ENCODE results near the gene PARL. TPM values are rescaled to one million over a fixed set of nuclear protein-coding genes. Genes with fewer than 3 reads are reported as not detected.

Gene PARL
- total RNA-seq, 1 experiment from 2014 or later, result 69.7 TPM

DNA sequence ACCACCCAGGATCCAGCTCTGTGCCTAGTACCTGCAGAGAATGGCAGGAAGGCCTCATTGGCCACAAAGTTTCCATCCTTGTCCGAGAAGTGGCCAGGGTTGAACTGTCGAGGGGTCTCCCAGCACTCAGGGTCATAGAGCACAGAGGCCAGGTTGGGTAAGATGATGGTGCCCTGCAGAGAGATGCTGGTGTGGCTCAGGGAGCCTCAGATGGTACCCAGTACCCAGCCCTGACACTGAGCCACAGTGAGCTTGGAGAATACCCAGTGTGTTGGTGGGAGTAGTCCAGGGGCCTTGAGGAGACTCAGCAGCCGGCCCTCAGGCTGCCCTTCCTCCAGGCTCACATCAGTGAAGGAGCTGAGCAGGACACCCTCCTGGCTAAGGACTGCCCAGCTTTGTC, 11.5 kb upstream of the PARL start:
- Histone ChIP-seq H3K79me2 (ENCODE audit: insufficient read depth, low read length) (no peaks in the 10 kb centered on the region), H3K4me2 (ENCODE audit: low read length) (no peak overlapping the region), H3K9me2 (ENCODE audit: insufficient read depth) (no peaks in the 10 kb centered on the region), H3K27ac (ENCODE audit: low read depth, low read length) (no peak overlapping the region), H3K4me3 (replicated peaks in 1 of 2; ENCODE audit: low read depth in 1 of 2, low read length in 2 of 2) (no peak overlapping the region), H3K27me3 (ENCODE audit: insufficient read depth, low read length) (no peaks in the 10 kb centered on the region), H3K36me3 (ENCODE audit: control insufficient read depth in 1 of 2, insufficient read depth in 2 of 2, low read length in 2 of 2) (no peaks in the 10 kb centered on the region), H2AFZ (ENCODE audit: low read depth, low read length, poor library complexity, severe bottlenecking) (no peak overlapping the region), H3K9ac (ENCODE audit: low read length) (no peak overlapping the region), H4K20me1 (ENCODE audit: insufficient read depth) (no peaks in the 10 kb centered on the region), H3K4me1 (ENCODE audit: control insufficient read depth in 1 of 2, insufficient read depth in 2 of 2, low read length in 2 of 2) (no peaks in the 10 kb centered on the region), H3K9me3 (ENCODE audit: control insufficient read depth in 1 of 2, insufficient read depth in 1 of 2, low read depth in 1 of 2, low read length in 2 of 2) (no peaks in the 10 kb centered on the region; a peak in 1 of 4 replicates)
- intact Hi-C loops (cut with micrococcal nuclease), result loop anchor here (5.0 kb wide), 2 partner anchors 236 to 646 kb away; no protein-coding TSS in a partner anchor
- DNase-seq (ENCODE audit: low read depth, low spot score) (no peak), ATAC-seq (no peak)
- CTCF ChIA-PET, result interaction anchor here (0.8 to 3.3 kb wide), 19 partner anchors 8 to 645 kb away, joined by 3 to 21 read pairs (median 5); partner anchors contain the start of genes ABCC5, EEF1AKMT4, EIF2B5 and PARL
- POLR2A ChIA-PET, result interaction anchor here (0.7 to 1.5 kb wide), 2 partner anchors 12 to 350 kb away, joined by 3 to 4 read pairs; partner anchors contain the start of gene PARL
- TF ChIP-seq CBX3 (IDR thresholded peaks at IDR 0.05; ENCODE audit: low read depth) (no peak), EZH2 (IDR thresholded peaks at IDR 0.05) (no peak), ZFX (IDR thresholded peaks at IDR 0.05) (no peak), POLR2AphosphoS5 (IDR thresholded peaks at IDR 0.05; ENCODE audit: low read depth, low read length) (no peak), RAD21 (IDR thresholded peaks at IDR 0.05; ENCODE audit: low read depth) (no peak), ELF1 (IDR thresholded peaks at IDR 0.05; ENCODE audit: borderline replicate concordance, low read depth) (no peak), SIN3A (IDR thresholded peaks at IDR 0.05; ENCODE audit: low read depth) (no peak), YY1 (IDR thresholded peaks at IDR 0.05; ENCODE audit: extremely low read depth, insufficient replicate concordance, low read depth, low read length) (no peak), FOSL1 (IDR thresholded peaks at IDR 0.05; ENCODE audit: low read depth) (no peak)
- RAD21 ChIA-PET (ENCODE audit: low non-redundant PET in 1 of 2, low total read pairs in 2 of 2, uncharacterized antibody in 2 of 2, unreplicated experiment in 2 of 2), result interaction anchor here in 1 of 2 experiments (0.6 to 0.9 kb wide), 2 partner anchors 8 to 147 kb away, joined by 3 to 4 read pairs; no protein-coding TSS in a partner anchor
- BruUV-seq (replicated peaks), result no TSS peak

DNA sequence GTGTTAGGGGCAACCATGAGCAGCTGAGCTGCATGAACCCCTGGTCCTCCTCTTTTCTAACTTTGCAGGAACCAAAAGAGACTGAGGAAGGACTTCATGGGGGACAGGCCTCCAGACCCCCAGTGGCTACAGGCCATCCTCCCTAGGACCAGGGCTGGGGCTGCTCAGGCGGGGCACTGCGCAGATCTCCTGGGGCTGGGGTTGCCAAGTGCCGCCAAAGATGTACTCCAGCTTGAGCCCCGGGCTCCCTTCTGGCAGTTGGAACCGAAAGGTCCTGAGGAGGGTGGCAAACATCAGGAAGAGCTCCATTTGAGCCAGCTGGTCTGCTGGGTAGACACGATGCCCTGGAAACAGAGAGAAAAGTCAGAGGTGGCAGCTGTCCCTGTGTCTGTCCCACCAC, 11.1 kb upstream of the PARL start:
- Histone ChIP-seq H2AFZ (ENCODE audit: low read depth, low read length, poor library complexity, severe bottlenecking) (peak overlapping the region; percentile 71), H3K9ac (ENCODE audit: low read length) (no peak overlapping the region), H3K4me3 (replicated peaks in 1 of 2; ENCODE audit: low read depth in 1 of 2, low read length in 2 of 2) (no peak overlapping the region), H3K9me3 (ENCODE audit: control insufficient read depth in 1 of 2, insufficient read depth in 1 of 2, low read depth in 1 of 2, low read length in 2 of 2) (no peaks in the 10 kb centered on the region; a peak in 1 of 4 replicates), H3K36me3 (ENCODE audit: control insufficient read depth in 1 of 2, insufficient read depth in 2 of 2, low read length in 2 of 2) (no peaks in the 10 kb centered on the region), H4K20me1 (ENCODE audit: insufficient read depth) (no peaks in the 10 kb centered on the region), H3K9me2 (ENCODE audit: insufficient read depth) (no peaks in the 10 kb centered on the region), H3K4me1 (ENCODE audit: control insufficient read depth in 1 of 2, insufficient read depth in 2 of 2, low read length in 2 of 2) (no peaks in the 10 kb centered on the region), H3K27ac (ENCODE audit: low read depth, low read length) (no peak overlapping the region), H3K79me2 (ENCODE audit: insufficient read depth, low read length) (no peaks in the 10 kb centered on the region), H3K27me3 (ENCODE audit: insufficient read depth, low read length) (no peaks in the 10 kb centered on the region), H3K4me2 (ENCODE audit: low read length) (no peak overlapping the region)
- TF ChIP-seq, protein P1, sequence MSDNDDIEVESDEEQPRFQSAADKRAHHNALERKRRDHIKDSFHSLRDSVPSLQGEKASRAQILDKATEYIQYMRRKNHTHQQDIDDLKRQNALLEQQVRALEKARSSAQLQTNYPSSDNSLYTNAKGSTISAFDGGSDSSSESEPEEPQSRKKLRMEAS (IDR thresholded peaks at IDR 0.05), result no peak
- TF ChIP-seq, protein P2, sequence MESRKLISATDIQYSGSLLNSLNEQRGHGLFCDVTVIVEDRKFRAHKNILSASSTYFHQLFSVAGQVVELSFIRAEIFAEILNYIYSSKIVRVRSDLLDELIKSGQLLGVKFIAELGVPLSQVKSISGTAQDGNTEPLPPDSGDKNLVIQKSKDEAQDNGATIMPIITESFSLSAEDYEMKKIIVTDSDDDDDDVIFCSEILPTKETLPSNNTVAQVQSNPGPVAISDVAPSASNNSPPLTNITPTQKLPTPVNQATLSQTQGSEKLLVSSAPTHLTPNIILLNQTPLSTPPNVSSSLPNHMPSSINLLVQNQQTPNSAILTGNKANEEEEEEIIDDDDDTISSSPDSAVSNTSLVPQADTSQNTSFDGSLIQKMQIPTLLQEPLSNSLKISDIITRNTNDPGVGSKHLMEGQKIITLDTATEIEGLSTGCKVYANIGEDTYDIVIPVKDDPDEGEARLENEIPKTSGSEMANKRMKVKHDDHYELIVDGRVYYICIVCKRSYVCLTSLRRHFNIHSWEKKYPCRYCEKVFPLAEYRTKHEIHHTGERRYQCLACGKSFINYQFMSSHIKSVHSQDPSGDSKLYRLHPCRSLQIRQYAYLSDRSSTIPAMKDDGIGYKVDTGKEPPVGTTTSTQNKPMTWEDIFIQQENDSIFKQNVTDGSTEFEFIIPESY (IDR thresholded peaks at IDR 0.05; ENCODE audit: extremely low read depth, insufficient replicate concordance, low read length), result no peak
- TF ChIP-seq ZFX (IDR thresholded peaks at IDR 0.05), result no peak
- TF ChIP-seq, protein P3, sequence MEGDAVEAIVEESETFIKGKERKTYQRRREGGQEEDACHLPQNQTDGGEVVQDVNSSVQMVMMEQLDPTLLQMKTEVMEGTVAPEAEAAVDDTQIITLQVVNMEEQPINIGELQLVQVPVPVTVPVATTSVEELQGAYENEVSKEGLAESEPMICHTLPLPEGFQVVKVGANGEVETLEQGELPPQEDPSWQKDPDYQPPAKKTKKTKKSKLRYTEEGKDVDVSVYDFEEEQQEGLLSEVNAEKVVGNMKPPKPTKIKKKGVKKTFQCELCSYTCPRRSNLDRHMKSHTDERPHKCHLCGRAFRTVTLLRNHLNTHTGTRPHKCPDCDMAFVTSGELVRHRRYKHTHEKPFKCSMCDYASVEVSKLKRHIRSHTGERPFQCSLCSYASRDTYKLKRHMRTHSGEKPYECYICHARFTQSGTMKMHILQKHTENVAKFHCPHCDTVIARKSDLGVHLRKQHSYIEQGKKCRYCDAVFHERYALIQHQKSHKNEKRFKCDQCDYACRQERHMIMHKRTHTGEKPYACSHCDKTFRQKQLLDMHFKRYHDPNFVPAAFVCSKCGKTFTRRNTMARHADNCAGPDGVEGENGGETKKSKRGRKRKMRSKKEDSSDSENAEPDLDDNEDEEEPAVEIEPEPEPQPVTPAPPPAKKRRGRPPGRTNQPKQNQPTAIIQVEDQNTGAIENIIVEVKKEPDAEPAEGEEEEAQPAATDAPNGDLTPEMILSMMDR (IDR thresholded peaks at IDR 0.05 in 2 of 3, conservative IDR thresholded peaks at IDR 0.05 in 1 of 3; ENCODE audit: borderline replicate concordance in 1 of 3, insufficient read depth in 1 of 3, low read depth in 2 of 3, low read length in 2 of 3), result no peak
- no peak for TF ChIP-seq SRF (IDR thresholded peaks at IDR 0.05; ENCODE audit: low read depth)
- no peak for TF ChIP-seq POLR2A (IDR thresholded peaks at IDR 0.05; ENCODE audit: borderline replicate concordance, extremely low read depth, insufficient read depth, insufficient read length)
- no peak for TF ChIP-seq POLR2AphosphoS5 (IDR thresholded peaks at IDR 0.05; ENCODE audit: low read depth, low read length)
- TF ChIP-seq EGR1 (IDR thresholded peaks at IDR 0.05; ENCODE audit: low read depth), result no peak
- DNase-seq (ENCODE audit: low read depth, low spot score), result no peak
- ATAC-seq, result no peak
- CTCF ChIA-PET, result interaction anchor here (0.7 to 3.3 kb wide), 25 partner anchors 8 to 885 kb away, joined by 3 to 21 read pairs (median 4); partner anchors contain the start of genes ABCC5, DVL3, EEF1AKMT4 and PARL
- RAD21 ChIA-PET (ENCODE audit: low non-redundant PET in 1 of 2, low total read pairs in 2 of 2, uncharacterized antibody in 2 of 2, unreplicated experiment in 2 of 2), result interaction anchor here (0.6 to 1.0 kb wide), 6 partner anchors 8 to 430 kb away, joined by 3 to 6 read pairs (median 4); no protein-coding TSS in a partner anchor
- no TSS peak for BruUV-seq (replicated peaks)
- POLR2A ChIA-PET, result interaction anchor here (0.7 to 1.5 kb wide), 2 partner anchors 11 to 350 kb away, joined by 3 to 4 read pairs; partner anchors contain the start of gene PARL
- intact Hi-C loops (cut with micrococcal nuclease), result loop anchor here (1.0 to 5.0 kb wide), 4 partner anchors 122 to 647 kb away; partner anchors contain the start of gene ABCC5

All from HCT116 (cell line).